IPS-18c (cell line): ENCODE results near the gene TBCEL.
"Not testable (repeated sequence)": the region's sequence is repeated elsewhere in the genome, so short reads cannot be mapped to it uniquely, and the experiment has no call there.

Experiments used
- H3K4me3 ChIP-seq: 2 replicates; pipeline ENCODE4 v1.7.0; 2013; ENCODE audit warnings: low read depth, mild to moderate bottlenecking, low read length, moderate library complexity; ENCODE audit not compliant: insufficient read depth
- H3K9me3 ChIP-seq: one replicate; pipeline ENCODE4 v1.6.1; 2013; ENCODE audit warnings: mild to moderate bottlenecking, low read length, moderate library complexity; ENCODE audit not compliant: control insufficient read depth, insufficient read depth

TBCEL gene

GRCh38 chr11:121012091-121012490, 11.8 kb upstream of the TBCEL start:
- no peaks in the 10 kb centered on the region for H3K9me3 ChIP-seq
- H3K4me3 ChIP-seq, result no peak overlapping the region

- H3K4me3 ChIP-seq, result no peak overlapping the region
- H3K9me3 ChIP-seq, result no peaks in the 10 kb centered on the region
Measured at GRCh38 chr11:121018746-121019145, 5.2 kb upstream of the TBCEL start.

- not testable (repeated sequence) for H3K9me3 ChIP-seq, H3K4me3 ChIP-seq
Measured at GRCh38 chr11:121021718-121022117, 2.2 kb upstream of the TBCEL start.

GRCh38 chr11:121024989-121025388, 1.1 kb downstream of the TBCEL start:
- H3K9me3 ChIP-seq, result no peaks in the 10 kb centered on the region
- peak overlapping the region; percentile 90 for H3K4me3 ChIP-seq

- no peaks in the 10 kb centered on the region for H3K9me3 ChIP-seq
- H3K4me3 ChIP-seq, result no peak overlapping the region
Measured at GRCh38 chr11:121029153-121029552, 5.3 kb downstream of the TBCEL start.

GRCh38 chr11:121029813-121030445, 6.0 kb downstream of the TBCEL start:
- no peaks in the 10 kb centered on the region for H3K9me3 ChIP-seq
- no peak overlapping the region for H3K4me3 ChIP-seq

- no peaks in the 10 kb centered on the region for H3K9me3 ChIP-seq
Measured at GRCh38 chr11:121031167-121031566, 7.3 kb downstream of the TBCEL start.

GRCh38 chr11:121031648-121032047, 7.7 kb downstream of the TBCEL start:
- H3K9me3 ChIP-seq, H3K4me3 ChIP-seq: not testable (repeated sequence)

More at GRCh38 chr11:121031167-121031566, 7.3 kb downstream of the TBCEL start:
- H3K4me3 ChIP-seq, result no peak overlapping the region

GRCh38 chr11:121032546-121032945, 8.6 kb downstream of the TBCEL start:
- Histone ChIP-seq H3K9me3 (no peaks in the 10 kb centered on the region), H3K4me3 (no peak overlapping the region)

GRCh38 chr11:121033635-121034034, 9.7 kb downstream of the TBCEL start:
- H3K4me3 ChIP-seq, result no peak overlapping the region
- H3K9me3 ChIP-seq, result no peaks in the 10 kb centered on the region

- Histone ChIP-seq H3K9me3 (no peaks in the 10 kb centered on the region), H3K4me3 (no peak overlapping the region)
Measured at GRCh38 chr11:121035169-121035755, 11.4 kb downstream of the TBCEL start.

- no peak overlapping the region for H3K4me3 ChIP-seq
- no peaks in the 10 kb centered on the region for H3K9me3 ChIP-seq
Measured at GRCh38 chr11:121035780-121036179, 11.9 kb downstream of the TBCEL start.

- Histone ChIP-seq H3K4me3 (no peak overlapping the region), H3K9me3 (no peaks in the 10 kb centered on the region)
Measured at GRCh38 chr11:121037016-121037415, 13.1 kb downstream of the TBCEL start.

GRCh38 chr11:121038648-121039409, 14.9 kb downstream of the TBCEL start:
- no peak overlapping the region for H3K4me3 ChIP-seq
- H3K9me3 ChIP-seq, result no peaks in the 10 kb centered on the region

- Histone ChIP-seq H3K4me3 (no peak overlapping the region), H3K9me3 (no peaks in the 10 kb centered on the region)
Measured at GRCh38 chr11:121039971-121040613, 16.2 kb downstream of the TBCEL start.

- no peaks in the 10 kb centered on the region for H3K9me3 ChIP-seq
- no peak overlapping the region for H3K4me3 ChIP-seq
Measured at GRCh38 chr11:121040614-121041002, 16.7 kb downstream of the TBCEL start.

- no peaks in the 10 kb centered on the region for H3K9me3 ChIP-seq
- H3K4me3 ChIP-seq, result no peak overlapping the region
Measured at GRCh38 chr11:121041072-121041471, 17.2 kb downstream of the TBCEL start.

- H3K4me3 ChIP-seq, result no peak overlapping the region
- H3K9me3 ChIP-seq, result no peaks in the 10 kb centered on the region
Measured at GRCh38 chr11:121042296-121042695, 18.4 kb downstream of the TBCEL start.
